ENCODE data around the gene CHAF1A.

DNA sequence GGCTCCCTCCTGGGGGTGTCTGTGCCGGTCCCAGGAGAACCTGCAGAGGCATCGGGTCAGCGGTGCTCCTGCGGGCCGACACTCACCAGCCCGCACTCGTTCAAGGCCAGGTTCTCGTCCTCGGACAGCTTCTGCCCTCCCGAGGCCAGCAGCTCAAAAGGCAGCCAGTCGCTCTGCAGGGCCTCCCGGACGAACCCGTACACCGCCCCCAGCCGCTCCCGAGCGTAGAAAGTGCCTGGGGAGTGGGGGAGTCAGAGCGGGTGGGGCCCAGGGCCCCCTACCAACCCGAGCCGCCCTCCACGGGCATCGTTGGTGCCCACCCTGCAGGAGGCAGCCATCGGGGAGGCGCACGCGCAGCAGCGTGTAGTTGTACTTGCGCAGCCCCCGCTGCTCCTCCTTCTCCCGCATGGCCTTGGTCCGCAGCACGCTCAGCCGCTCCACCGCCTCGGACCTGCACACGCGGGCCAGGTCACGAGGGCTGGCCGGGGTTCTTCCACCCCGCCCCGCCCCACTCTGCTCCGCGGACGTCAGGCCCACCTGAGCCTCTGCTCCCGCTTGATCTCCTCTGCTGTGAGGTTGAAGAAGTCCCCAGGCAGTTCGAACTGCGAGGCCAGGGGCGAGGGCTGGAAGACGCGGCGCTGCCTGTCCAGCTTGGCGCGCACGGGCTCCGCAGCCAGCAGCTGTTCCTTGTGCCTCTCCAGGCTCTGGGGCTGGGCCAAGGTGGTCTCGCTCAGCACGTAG, 43.7 kb downstream of the CHAF1A start:
- TF ChIP-seq CTCF (IDR thresholded peaks at IDR 0.05), result no peak
- no peak for TF ChIP-seq POLR2A (IDR thresholded peaks at IDR 0.05)
